GM19193 (cell line): ENCODE data around the gene RNF5.
A peak's percentile ranks its signal among the peaks of the same experiment; 100 is the strongest.

Experiments
- POLR2A ChIP-seq: IDR thresholded peaks from 4 replicates; pipeline ENCODE4 v1.6.1; 2011; ENCODE audit not compliant: insufficient read depth, insufficient read length; ENCODE audit errors: extremely low read depth

RNF5 gene

GRCh38 chr6:32190054-32190851, 12.0 kb downstream of the RNF5 start, which contains the start of gene PBX2:
TSS of gene PBX2 (minus strand) at chr6:32190202. CDS start at chr6:32189915, 287 bp downstream.
- peak; percentile 73 for TF ChIP-seq POLR2A

- TF ChIP-seq POLR2A = peak; percentile 19
Measured at GRCh38 chr6:32190911-32191677, 12.9 kb downstream of the RNF5 start.

- TF ChIP-seq POLR2A = peak; percentile 34
Measured at GRCh38 chr6:32191696-32192607, 13.7 kb downstream of the RNF5 start.

GRCh38 chr6:32192608-32193039, 14.4 kb downstream of the RNF5 start, which contains the start of gene GPSM3:
TSS of gene GPSM3 (minus strand) at chr6:32192643. CDS start at chr6:32192513, 130 bp downstream.
- TF ChIP-seq POLR2A = peak; percentile 67

GRCh38 chr6:32194388-32194787, 16.2 kb downstream of the RNF5 start:
- TF ChIP-seq POLR2A = no peak

GRCh38 chr6:32194825-32195651, 16.8 kb downstream of the RNF5 start:
- peak; percentile 12 for TF ChIP-seq POLR2A

- TF ChIP-seq POLR2A = no peak
Measured at GRCh38 chr6:32195652-32195901, 17.4 kb downstream of the RNF5 start.

- TF ChIP-seq POLR2A = peak; percentile 88
Measured at GRCh38 chr6:32195902-32196681, 17.9 kb downstream of the RNF5 start.

GRCh38 chr6:32196682-32197616, 18.7 kb downstream of the RNF5 start:
- no peak for TF ChIP-seq POLR2A

- TF ChIP-seq POLR2A = no peak
Measured at GRCh38 chr6:32198345-32198696, 20.1 kb downstream of the RNF5 start.

GRCh38 chr6:32198866-32199265, 20.7 kb downstream of the RNF5 start:
- TF ChIP-seq POLR2A = no peak

GRCh38 chr6:32200711-32201475, 22.7 kb downstream of the RNF5 start:
- no peak for TF ChIP-seq POLR2A

- no peak for TF ChIP-seq POLR2A
Measured at GRCh38 chr6:32202186-32202585, 24.0 kb downstream of the RNF5 start.
